ENCODE measurements around the gene MPPED2. TPM values are rescaled to one million over a fixed set of nuclear protein-coding genes. Genes with fewer than 3 reads are reported as not detected.

Gene MPPED2
- total and polyA plus RNA-seq, 8 donors: 0.12 to 10.3 (median 2.5) TPM

DNA sequence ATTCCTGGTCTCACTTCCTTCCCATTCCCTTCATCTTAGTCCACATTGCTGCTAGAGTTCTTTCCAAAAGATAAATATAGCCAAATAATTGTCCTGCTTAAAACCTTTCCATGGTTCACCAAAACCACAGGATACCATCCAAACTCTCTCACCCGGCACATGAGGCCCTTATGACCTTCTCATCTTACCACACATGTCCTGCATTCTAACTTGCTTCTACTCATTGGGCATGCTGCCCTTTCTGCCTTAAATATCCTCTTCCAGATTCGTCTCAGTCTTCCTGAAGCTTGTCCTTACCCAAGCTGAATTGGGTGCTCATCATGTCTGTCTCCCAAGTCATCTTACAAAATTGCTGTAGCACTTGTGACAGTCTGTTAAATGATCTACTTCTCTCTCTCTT, 114.9 kb downstream of the MPPED2 start:
- TF ChIP-seq POLR2AphosphoS5 (IDR thresholded peaks at IDR 0.05) (no peak), POLR2A (IDR thresholded peaks at IDR 0.05) (no peak), EP300 (IDR thresholded peaks at IDR 0.05) (no peak)
- TF ChIP-seq, protein P1, sequence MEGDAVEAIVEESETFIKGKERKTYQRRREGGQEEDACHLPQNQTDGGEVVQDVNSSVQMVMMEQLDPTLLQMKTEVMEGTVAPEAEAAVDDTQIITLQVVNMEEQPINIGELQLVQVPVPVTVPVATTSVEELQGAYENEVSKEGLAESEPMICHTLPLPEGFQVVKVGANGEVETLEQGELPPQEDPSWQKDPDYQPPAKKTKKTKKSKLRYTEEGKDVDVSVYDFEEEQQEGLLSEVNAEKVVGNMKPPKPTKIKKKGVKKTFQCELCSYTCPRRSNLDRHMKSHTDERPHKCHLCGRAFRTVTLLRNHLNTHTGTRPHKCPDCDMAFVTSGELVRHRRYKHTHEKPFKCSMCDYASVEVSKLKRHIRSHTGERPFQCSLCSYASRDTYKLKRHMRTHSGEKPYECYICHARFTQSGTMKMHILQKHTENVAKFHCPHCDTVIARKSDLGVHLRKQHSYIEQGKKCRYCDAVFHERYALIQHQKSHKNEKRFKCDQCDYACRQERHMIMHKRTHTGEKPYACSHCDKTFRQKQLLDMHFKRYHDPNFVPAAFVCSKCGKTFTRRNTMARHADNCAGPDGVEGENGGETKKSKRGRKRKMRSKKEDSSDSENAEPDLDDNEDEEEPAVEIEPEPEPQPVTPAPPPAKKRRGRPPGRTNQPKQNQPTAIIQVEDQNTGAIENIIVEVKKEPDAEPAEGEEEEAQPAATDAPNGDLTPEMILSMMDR (IDR thresholded peaks at IDR 0.05): no peak
- 75 to 83% (median 82%) methylated on average over 2 of the region's 2 CpGs for WGBS, 5 donors
- no peak overlapping the region for H3K4me3 ChIP-seq
- H3K9me3 ChIP-seq: no peaks in the 10 kb centered on the region
- H3K36me3 ChIP-seq: no peaks in the 10 kb centered on the region
- DNase-seq: no peak
- H3K4me1 ChIP-seq: peaks cover 0 to 6% (median 2%) of the 10 kb centered on the region in 4 donors
- no peaks in the 10 kb centered on the region for H3K27me3 ChIP-seq
- H3K27ac ChIP-seq: no peak overlapping the region
- intact Hi-C loops (cut with DNase I; ENCODE audit: low total_unique reads): no loop called here

DNA sequence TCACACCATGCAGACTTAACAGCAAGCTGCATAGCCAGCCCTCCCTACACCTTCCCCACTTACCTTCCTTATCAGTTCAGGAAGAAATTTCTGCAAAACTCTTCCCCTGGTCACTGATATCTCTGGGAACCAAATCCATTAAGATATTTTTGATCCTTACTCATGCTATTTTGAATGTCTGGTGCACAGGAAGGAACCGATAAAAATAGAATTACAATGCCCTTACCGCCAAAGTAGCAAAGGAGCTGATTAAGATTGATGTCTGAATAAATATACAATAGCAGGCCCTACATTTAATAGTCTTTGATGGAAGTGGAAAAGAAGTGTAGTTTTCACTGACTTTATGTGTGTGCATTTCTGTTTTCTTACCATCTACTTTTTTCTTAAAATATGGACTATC, 117.3 kb downstream of the MPPED2 start:
- WGBS, 5 donors: 1 to 17% (median 6%) methylated on average over 2 of the region's 2 CpGs
- H3K27me3 ChIP-seq: no peaks in the 10 kb centered on the region
- no peaks in the 10 kb centered on the region for H3K9me3 ChIP-seq
- H3K27ac ChIP-seq: no peak overlapping the region
- intact Hi-C loops (cut with DNase I; ENCODE audit: low total_unique reads): no loop called here
- TF ChIP-seq EP300 (IDR thresholded peaks at IDR 0.05): no peak
- TF ChIP-seq, protein P1 (IDR thresholded peaks at IDR 0.05): no peak
- TF ChIP-seq POLR2AphosphoS5 (IDR thresholded peaks at IDR 0.05): no peak
- TF ChIP-seq POLR2A (IDR thresholded peaks at IDR 0.05): no peak
- no peak for DNase-seq
- no peaks in the 10 kb centered on the region for H3K36me3 ChIP-seq
- peaks cover 0 to 10% (median 2%) of the 10 kb centered on the region in 4 donors for H3K4me1 ChIP-seq
- H3K4me3 ChIP-seq: no peak overlapping the region

DNA sequence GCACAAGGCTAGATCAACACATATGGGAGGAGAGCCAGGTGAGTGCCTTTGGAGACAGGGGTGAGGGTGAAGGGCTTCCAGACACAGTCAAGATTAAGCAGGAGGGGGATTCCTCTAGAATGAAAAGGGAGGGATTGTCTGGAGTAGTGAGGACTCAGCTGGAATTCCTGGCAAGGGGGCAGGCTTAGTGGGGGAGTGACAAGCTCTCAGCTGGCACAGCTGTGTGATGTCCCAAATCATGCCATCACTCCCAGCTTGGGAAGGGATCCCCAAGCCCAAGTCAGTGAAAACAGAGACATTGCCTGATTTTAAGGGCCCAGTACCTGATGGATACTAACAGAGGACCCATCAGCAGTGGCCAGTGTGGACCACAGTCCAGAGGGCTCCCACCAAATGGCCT, 119.0 kb downstream of the MPPED2 start:
- Histone ChIP-seq H3K27me3 (no peaks in the 10 kb centered on the region), H3K36me3 (no peaks in the 10 kb centered on the region), H3K4me1 (peaks cover 0 to 13% (median 2%) of the 10 kb centered on the region in 4 donors), H3K27ac (no peak overlapping the region), H3K9me3 (no peaks in the 10 kb centered on the region), H3K4me3 (no peak overlapping the region)
- no peak for DNase-seq
- TF ChIP-seq POLR2A (IDR thresholded peaks at IDR 0.05) (no peak), EP300 (IDR thresholded peaks at IDR 0.05) (no peak), POLR2AphosphoS5 (IDR thresholded peaks at IDR 0.05) (no peak)
- TF ChIP-seq, protein P1 (IDR thresholded peaks at IDR 0.05): no peak
- intact Hi-C loops (cut with DNase I; ENCODE audit: low total_unique reads): no loop called here

DNA sequence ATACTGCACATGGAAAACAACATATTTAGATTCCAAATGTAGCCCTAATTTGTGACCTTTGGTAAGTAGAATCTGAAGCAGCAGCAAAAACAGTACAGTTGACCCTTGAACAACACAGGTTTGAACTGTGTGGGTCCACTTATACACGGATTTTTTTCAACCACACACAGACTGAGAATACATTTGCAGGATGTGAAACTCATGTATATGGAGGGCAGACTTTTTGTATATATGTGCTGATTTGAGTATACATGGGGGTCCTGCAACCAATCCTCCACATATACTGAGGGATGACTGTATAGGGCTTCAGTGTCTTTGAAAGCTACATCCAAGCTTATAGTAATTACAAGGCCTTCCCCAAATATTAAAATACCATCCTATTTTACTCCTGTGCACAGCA, 120.5 kb downstream of the MPPED2 start:
- intact Hi-C loops (cut with DNase I; ENCODE audit: low total_unique reads): no loop called here
- DNase-seq: no peak
- Histone ChIP-seq H3K27ac (no peak overlapping the region), H3K27me3 (no peaks in the 10 kb centered on the region), H3K36me3 (no peaks in the 10 kb centered on the region), H3K4me1 (peaks cover 0 to 20% (median 2%) of the 10 kb centered on the region in 4 donors), H3K9me3 (no peaks in the 10 kb centered on the region), H3K4me3 (no peak overlapping the region)
- no peak for TF ChIP-seq POLR2A (IDR thresholded peaks at IDR 0.05)
- TF ChIP-seq, protein P1 (IDR thresholded peaks at IDR 0.05): no peak
- no peak for TF ChIP-seq EP300 (IDR thresholded peaks at IDR 0.05)
- TF ChIP-seq POLR2AphosphoS5 (IDR thresholded peaks at IDR 0.05): no peak
- WGBS, 5 donors: 35 to 80% (median 56%) methylated on average over 1 of the region's 1 CpG

Measured in stomach (tissue), 9 donors.